DND-41 (cell line): ENCODE results near the gene TTN.

Source experiments
- ATAC-seq: fragments of 200-7000 bp; cut with Tn5 transposase; 3 replicates; pipeline ENCODE4 v1.9.1; 2021; ENCODE audit warnings: low read depth; ENCODE audit not compliant: insufficient read depth
- DNase-seq: peaks from one replicate; pipeline ENCODE4 v3.0.0-alpha.2; 2020
- H2AFZ ChIP-seq: 2 replicates; pipeline ENCODE4 v1.6.0; 2012; ENCODE audit warnings: low read depth, low read length
- H3K27ac ChIP-seq: 2 replicates; pipeline ENCODE4 v1.5.1; 2012; ENCODE audit warnings: low read length, inconsistent platforms
- H3K27me3 ChIP-seq: fragments of 200-600 bp; sonication (generic); 2 replicates; pipeline ENCODE4 v1.6.0; 2012; ENCODE audit warnings: low read length, mild to moderate bottlenecking, inconsistent platforms; ENCODE audit not compliant: insufficient read depth, poor library complexity
- H3K36me3 ChIP-seq: 2 replicates; pipeline ENCODE4 v1.5.1; 2012; ENCODE audit warnings: low read length, inconsistent platforms; ENCODE audit not compliant: insufficient read depth
- H3K4me1 ChIP-seq: 2 replicates; pipeline ENCODE4 v1.5.1; 2012; ENCODE audit warnings: mild to moderate bottlenecking, low read length; ENCODE audit not compliant: insufficient read depth
- H3K4me2 ChIP-seq: 2 replicates; pipeline ENCODE4 v1.6.0; 2012; ENCODE audit warnings: mild to moderate bottlenecking, moderate library complexity, low read length, inconsistent platforms; ENCODE audit not compliant: insufficient read depth
- H3K4me3 ChIP-seq, 2 experiments: fragments of 200-600 bp in 1 of 2; shearing (Covaris generic) in 1 of 2; 2 replicates each; pipeline ENCODE4 v1.5.1; 2012 to 2016; ENCODE audit warnings: inconsistent platforms in 2 of 2, low read length in 2 of 2, mild to moderate bottlenecking in 2 of 2, low read depth in 1 of 2, moderate library complexity in 1 of 2
- H3K79me2 ChIP-seq: 2 replicates; pipeline ENCODE4 v1.6.0; 2012; ENCODE audit warnings: low read length, inconsistent platforms; ENCODE audit not compliant: insufficient read depth
- H3K9ac ChIP-seq: 2 replicates; pipeline ENCODE4 v1.6.0; 2012; ENCODE audit warnings: low read depth, mild to moderate bottlenecking, inconsistent platforms, low read length, moderate library complexity
- H3K9me3 ChIP-seq: 2 replicates; pipeline ENCODE4 v1.5.1; 2012; ENCODE audit warnings: low read length, moderate library complexity, mild to moderate bottlenecking, inconsistent platforms; ENCODE audit not compliant: insufficient read depth, severe bottlenecking
- H4K20me1 ChIP-seq: 2 replicates; pipeline ENCODE4 v1.6.0; 2012; ENCODE audit warnings: low read length; ENCODE audit not compliant: insufficient read depth
- EZH2 ChIP-seq: IDR thresholded peaks from 3 replicates; pipeline ENCODE4 v1.6.1; 2012; ENCODE audit warnings: borderline replicate concordance, low read depth, mild to moderate bottlenecking, moderate library complexity, low read length, inconsistent platforms; ENCODE audit not compliant: severe bottlenecking
- TF ChIP-seq, protein P1 (sequence below): IDR thresholded peaks from 2 replicates; pipeline ENCODE4 v1.5.1; 2012; ENCODE audit warnings: borderline replicate concordance, low read length, moderate library complexity, mild to moderate bottlenecking; ENCODE audit not compliant: poor library complexity, severe bottlenecking; ENCODE audit errors: extremely low read depth

TTN gene

DNA sequence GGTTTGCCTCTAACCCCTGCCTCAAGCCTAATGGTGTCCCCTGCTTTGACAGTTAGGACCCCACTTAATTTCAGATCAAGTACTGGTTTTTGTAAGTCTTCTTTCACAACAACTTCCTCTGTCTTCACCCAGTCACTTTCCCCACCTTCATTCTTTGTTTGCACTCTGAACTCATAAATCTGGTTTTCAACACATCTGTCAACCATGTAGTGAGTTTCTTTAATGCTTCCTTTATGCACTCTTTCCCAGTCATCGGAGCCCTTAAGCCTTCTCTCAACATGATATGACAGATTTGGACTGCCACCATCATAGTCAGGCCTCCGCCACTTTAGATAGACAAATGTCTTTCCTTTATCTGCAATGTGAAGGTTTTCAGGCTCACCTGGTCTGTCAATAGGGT lies 217.9 kb downstream of the TTN start:
- H3K36me3 ChIP-seq: peaks cover 6% of the 10 kb centered on the region; the same call in 1 of the 2 replicates
- no peaks in the 10 kb centered on the region for H3K4me1 ChIP-seq
- no peaks in the 10 kb centered on the region for H4K20me1 ChIP-seq
- H2AFZ ChIP-seq: no peak overlapping the region
- H3K4me3 ChIP-seq: no peak overlapping the region
- no peak overlapping the region for H3K4me2 ChIP-seq
- no peak overlapping the region for H3K27ac ChIP-seq
- TF ChIP-seq, protein P1, sequence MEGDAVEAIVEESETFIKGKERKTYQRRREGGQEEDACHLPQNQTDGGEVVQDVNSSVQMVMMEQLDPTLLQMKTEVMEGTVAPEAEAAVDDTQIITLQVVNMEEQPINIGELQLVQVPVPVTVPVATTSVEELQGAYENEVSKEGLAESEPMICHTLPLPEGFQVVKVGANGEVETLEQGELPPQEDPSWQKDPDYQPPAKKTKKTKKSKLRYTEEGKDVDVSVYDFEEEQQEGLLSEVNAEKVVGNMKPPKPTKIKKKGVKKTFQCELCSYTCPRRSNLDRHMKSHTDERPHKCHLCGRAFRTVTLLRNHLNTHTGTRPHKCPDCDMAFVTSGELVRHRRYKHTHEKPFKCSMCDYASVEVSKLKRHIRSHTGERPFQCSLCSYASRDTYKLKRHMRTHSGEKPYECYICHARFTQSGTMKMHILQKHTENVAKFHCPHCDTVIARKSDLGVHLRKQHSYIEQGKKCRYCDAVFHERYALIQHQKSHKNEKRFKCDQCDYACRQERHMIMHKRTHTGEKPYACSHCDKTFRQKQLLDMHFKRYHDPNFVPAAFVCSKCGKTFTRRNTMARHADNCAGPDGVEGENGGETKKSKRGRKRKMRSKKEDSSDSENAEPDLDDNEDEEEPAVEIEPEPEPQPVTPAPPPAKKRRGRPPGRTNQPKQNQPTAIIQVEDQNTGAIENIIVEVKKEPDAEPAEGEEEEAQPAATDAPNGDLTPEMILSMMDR: no peak
- TF ChIP-seq EZH2: no peak
- no peaks in the 10 kb centered on the region for H3K27me3 ChIP-seq
- no peaks in the 10 kb centered on the region for H3K9me3 ChIP-seq
- H3K79me2 ChIP-seq: no peaks in the 10 kb centered on the region
- DNase-seq: no peak
- ATAC-seq: no peak
- no peak overlapping the region for H3K9ac ChIP-seq

DNA sequence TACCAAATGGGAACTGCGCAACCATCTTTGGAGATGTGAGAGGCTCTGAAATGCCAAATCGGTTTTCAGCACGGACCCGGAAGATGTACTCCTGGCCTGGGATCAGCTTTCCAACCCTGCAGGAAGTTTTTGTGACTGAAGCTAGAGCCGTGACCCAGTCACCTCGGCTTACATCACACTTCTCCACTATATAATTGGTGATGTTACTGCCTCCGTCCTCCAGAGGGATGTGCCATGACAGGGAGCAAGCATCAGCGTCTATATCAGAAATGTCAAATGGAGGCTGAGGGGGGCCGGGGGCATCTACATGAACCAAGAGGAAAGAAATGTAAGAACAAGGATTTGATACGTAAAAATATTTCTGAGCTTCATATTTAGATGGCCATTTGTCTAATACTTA lies 222.6 kb downstream of the TTN start:
- no peak overlapping the region for H3K4me2 ChIP-seq
- no peak overlapping the region for H3K27ac ChIP-seq
- no peaks in the 10 kb centered on the region for H3K9me3 ChIP-seq
- no peaks in the 10 kb centered on the region for H4K20me1 ChIP-seq
- no peak overlapping the region for H3K4me3 ChIP-seq
- no peaks in the 10 kb centered on the region for H3K27me3 ChIP-seq
- H3K4me1 ChIP-seq: no peaks in the 10 kb centered on the region
- no peak for DNase-seq
- H2AFZ ChIP-seq: no peak overlapping the region
- TF ChIP-seq EZH2: no peak
- TF ChIP-seq, protein P1: no peak
- no peaks in the 10 kb centered on the region for H3K36me3 ChIP-seq
- no peak for ATAC-seq
- H3K79me2 ChIP-seq: no peaks in the 10 kb centered on the region
- no peak overlapping the region for H3K9ac ChIP-seq

GRCh38 chr2:178579006-178579405 lies 228.2 kb downstream of the TTN start:
- Histone ChIP-seq H3K27ac (no peak overlapping the region), H2AFZ (no peak overlapping the region), H3K79me2 (no peaks in the 10 kb centered on the region), H3K9ac (no peak overlapping the region), H4K20me1 (no peaks in the 10 kb centered on the region), H3K4me3 (no peak overlapping the region), H3K4me2 (no peak overlapping the region), H3K9me3 (no peaks in the 10 kb centered on the region), H3K27me3 (no peaks in the 10 kb centered on the region), H3K36me3 (peaks cover 33% of the 10 kb centered on the region), H3K4me1 (no peaks in the 10 kb centered on the region)
- DNase-seq: no peak
- TF ChIP-seq, protein P1: no peak
- no peak for TF ChIP-seq EZH2
- ATAC-seq: no peak

GRCh38 chr2:178574789-178575188 lies 232.4 kb downstream of the TTN start:
- Histone ChIP-seq H3K4me2 (no peak overlapping the region), H3K9ac (no peak overlapping the region), H3K79me2 (no peaks in the 10 kb centered on the region), H3K27ac (no peak overlapping the region), H4K20me1 (no peaks in the 10 kb centered on the region), H3K9me3 (no peaks in the 10 kb centered on the region), H3K4me3 (no peak overlapping the region), H3K36me3 (peaks cover 47% of the 10 kb centered on the region), H3K4me1 (no peaks in the 10 kb centered on the region), H2AFZ (no peak overlapping the region), H3K27me3 (no peaks in the 10 kb centered on the region)
- no peak for ATAC-seq
- DNase-seq: no peak
- TF ChIP-seq, protein P1: no peak
- no peak for TF ChIP-seq EZH2
